NCI-H1092 (cell line): Measurements from ENCODE around the gene YIF1A.
"Not testable (repeated sequence)": the region's sequence is repeated elsewhere in the genome, so short reads cannot be mapped to it uniquely, and the experiment has no call there.

Experiments used
- DNase-seq: peaks from one replicate; lab custom pipeline; 2025; lab: John Stamatoyannopoulos, UW

Gene YIF1A

DNA sequence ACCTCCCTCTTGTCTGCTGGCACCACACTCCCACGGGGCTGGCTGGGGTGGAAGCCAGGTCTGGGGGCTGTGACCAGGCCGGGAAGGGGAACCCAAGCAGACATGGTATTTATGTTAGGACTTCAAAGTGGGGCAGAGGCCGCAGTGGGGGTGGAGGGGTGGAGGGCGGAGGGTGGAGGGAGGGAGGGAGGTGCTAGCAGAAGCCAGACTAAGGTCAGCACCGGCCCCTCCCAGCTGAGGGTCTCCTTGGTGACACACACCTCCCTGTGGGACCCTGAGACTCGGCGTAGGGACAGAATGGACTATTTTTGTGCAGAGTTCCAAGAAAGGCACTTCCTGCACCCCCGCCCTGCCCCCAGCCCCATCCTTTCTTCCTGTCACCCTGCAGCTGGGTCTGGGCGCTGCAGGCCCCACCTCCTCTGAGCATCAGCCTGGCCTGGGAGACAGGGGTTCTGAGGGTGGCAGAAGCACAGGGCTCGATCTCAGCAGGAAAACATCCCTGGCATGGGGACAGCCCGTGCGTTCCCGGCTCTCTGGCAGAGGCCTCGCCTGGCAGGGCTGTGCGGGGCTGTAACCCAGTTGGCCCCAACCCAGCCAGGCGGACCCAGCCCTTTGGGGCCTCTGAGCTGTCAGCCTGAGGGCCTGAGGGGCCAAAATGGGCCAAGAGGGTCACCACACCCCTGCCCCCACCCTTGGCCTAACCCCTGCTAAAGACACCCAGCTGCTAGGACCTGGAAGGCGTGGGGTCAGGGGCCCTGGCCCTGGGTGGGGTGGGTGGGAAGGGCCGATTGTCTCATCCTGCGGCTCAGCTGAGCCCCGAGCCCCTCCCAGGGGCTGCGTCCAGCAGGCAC lies 37.5 kb upstream of the YIF1A start:
- no peak for DNase-seq

DNA sequence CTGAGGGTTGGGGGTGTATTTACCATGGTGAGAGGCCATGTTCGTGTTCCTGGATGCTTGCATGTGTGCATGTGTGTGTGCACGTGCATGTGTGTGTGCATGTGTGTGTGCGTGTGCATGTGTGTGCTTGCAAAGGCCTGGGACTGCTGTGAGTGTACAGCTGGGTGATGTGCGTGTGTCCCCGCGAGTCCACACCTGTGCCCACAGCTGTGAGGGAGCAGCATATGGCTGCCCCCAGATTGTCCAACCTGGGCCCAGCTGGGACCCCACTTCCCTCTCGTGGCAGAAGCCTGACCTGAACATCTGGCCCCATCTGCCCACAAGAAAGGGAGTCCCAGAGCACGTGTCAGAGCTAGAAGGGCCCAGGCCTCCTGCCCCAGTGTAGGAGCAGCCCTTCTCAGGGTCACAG lies 36.3 kb upstream of the YIF1A start:
- no peak for DNase-seq

DNA sequence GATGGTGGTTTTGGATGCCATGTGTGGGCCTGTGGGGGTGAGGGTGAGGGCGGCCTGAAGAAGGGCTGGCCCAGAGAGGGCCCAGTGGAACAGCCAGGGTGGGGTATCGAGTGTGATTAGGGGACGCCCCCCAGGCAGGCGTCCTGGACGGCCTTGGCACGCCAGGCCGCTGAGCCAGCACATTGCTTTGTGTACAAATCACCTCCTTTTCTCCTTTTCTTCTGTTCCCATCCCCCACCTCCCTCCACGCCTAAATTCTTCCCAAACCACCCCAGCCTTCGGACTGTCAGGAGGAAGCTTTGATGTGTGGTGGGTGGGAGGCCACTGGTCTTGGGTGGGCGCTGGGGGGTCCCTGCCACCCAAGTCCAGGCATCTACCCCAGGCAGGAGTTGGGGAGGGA lies 35.7 kb upstream of the YIF1A start:
- no peak for DNase-seq

DNA sequence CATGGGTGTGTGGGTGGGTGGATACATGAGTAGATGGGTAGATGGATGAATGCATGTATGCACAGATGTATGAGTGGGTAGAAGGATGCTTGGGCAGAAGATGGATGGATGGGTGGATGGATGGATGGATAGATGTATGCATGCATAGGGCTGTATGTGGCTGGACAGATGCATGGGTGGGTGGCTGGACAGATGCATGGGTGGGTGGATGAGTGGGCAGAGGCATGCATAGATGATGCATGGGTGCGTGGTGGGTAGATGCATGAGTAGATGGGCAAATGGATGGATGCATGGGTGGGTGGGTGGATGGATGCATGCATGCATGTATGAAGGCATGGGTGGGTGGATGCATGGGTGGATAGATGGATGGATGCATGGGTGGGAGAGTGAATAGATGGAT lies 34.7 kb upstream of the YIF1A start:
- DNase-seq, result no peak

DNA sequence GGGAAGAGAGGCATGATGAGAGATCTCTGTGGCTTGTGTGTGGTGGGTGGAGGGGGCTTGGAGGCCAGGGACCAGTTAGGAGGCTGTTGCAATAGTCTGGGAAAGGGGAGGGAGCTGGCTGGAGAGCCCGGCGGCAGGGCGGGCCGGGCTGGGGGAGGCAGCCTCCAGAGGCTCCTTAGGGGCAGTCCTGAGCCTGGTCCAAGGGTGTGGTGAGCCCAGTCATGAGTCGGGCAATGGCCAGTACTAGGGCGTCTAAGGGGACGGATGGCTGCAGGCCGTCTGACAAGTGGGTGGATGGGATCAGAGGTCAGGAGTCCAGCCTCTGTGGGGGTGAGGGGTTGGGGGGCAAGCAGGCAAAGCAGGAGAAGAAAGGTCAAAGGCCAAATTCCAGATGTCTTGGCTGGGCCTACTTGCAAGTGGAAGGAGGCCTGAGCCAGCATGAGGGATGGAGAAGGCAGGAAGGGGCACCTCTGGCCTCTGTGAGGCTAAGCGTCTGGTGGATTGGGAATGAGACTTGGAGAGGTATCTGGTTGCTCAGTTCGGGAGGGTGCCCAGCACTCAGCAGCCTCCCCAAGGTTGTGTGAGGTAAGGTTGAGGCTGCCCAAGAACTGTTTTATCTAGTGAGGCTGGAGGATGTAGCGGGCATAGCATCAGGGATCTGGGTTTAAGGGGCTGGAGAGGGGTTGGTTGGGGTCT lies 33.9 kb upstream of the YIF1A start:
- no peak for DNase-seq

DNA sequence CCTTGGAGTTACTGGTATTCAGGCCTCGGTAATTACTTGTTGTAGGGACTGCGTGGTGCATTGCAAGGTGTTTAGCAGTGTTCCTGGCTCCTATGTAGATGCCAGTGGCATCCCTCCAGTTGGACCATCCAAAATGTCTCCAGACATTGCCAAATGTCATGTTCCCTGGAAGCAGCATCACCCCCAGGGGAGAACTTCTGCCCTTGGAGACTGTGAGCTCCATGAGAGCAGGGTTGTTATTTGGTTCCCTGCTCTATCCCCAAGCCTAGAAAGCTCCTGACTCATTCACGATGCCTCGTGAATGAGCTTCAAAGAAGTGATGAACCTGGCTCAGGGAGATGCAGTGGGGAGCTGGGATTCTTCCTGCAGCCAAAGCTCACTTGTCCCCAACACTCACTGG lies 32.7 kb upstream of the YIF1A start:
- DNase-seq, result no peak

GRCh38 chr11:66320748-66321147 lies 31.8 kb upstream of the YIF1A start:
- not testable (repeated sequence) for DNase-seq

- not testable (repeated sequence) for DNase-seq
These were observed 31.3 kb upstream of the YIF1A start for GRCh38 chr11:66320289-66320688.

DNA sequence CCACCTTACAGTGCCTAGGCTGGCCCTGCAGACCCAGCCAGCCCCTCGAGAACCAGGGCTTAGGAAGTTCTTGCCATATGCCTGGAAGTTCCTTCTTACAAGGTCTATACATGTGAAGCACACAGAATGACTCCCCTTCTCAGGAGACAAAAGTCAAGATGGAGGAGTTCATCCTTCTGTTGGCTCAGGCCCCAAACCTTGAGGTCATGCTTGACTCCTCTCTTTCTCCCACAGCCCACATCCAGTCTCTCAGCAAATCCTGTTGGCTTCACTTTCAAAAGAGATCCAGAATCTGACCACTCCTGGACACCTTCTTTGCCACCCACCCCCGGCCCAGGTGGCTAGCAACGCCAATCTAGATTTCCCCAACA lies 29.6 kb upstream of the YIF1A start:
- DNase-seq, result no peak

DNA sequence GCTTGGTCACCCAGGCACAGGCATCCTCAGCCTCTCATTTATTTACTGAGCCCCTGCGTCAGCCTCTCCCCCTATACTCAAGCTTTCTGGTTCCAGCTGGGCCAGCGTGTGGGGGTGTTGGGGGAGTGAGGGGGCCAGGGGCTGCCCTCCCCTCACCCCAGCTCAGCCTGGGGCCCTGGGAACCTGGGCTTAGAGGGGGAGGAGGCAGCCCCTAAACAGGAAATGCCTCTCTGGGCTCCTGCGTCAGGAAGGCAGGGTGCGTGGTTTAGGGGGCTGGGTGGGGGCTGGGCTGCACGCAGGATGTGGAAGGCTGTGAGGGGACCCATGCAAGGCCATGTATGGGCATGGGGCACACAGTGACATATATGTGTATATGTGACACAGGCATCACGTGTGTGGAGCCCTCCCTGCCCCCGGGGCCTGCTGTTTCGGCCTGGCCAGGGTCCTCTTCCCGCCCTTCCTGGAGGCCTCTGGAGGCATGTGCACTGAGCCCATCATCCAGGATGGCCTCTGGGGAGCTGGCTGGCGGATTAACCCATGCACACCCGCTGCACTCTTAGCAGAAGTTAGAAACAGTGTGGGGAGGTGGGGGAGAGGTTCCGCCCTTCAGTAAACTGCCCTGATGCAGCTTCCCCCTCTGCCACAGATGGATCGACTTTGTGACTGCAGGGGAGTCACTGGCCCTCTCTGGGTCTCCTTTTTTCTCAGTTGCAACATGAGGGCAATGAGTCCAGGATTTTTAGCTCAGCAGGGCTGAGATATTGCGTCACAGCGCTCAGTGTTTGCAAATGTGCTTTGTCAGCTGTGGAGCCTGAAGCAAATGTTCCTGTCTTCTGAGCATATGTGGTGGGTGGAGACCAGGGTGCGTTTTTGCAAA lies 29.0 kb upstream of the YIF1A start:
- no peak for DNase-seq

DNA sequence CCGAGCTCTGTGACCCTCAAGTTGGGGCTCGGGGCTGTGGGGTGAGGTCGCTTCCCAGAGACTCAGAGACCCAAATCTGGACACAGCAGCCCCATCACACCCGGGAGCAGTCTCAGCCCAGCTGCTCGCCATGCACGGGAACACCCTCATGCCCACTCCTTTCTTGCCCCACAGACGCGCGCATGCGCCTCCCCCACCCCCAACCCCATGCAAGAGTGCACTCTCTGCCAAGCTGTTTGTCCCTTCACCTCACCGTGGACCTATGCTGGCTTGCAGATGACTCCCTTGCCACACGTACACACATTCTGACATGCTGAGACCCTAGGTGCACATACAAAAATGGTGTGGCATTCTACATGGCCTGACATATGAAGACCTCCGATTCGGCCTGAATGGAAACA lies 28.4 kb upstream of the YIF1A start:
- DNase-seq, result no peak

- DNase-seq, result no peak
These were observed 27.9 kb upstream of the YIF1A start, which contains the start of gene CD248 for GRCh38 chr11:66316849-66317251. TSS of gene CD248 (minus strand) at chr11:66317044. CDS start at chr11:66317027, 17 bp downstream.

- DNase-seq, result no peak
These were observed 27.2 kb upstream of the YIF1A start for GRCh38 chr11:66315921-66316811.

DNA sequence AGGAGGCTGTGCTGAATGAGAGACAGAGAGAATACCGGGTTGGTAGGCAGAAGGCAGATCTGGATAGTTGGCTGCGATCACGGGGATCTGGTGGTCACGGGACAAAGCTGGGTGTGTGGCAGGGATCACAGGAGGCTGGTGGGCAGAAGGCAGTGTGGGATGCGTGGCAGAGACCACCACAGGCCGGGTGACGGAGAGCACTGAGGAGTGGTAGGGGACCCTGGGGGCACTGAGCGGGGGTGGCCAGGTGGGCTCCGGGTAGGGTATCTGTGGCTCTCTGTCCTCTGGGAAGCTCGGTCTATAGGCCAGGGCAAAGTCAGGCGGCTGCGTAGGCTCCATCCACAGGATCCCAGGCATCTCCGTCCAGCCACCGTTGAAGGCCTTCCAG lies 26.5 kb upstream of the YIF1A start:
- DNase-seq, result no peak

DNA sequence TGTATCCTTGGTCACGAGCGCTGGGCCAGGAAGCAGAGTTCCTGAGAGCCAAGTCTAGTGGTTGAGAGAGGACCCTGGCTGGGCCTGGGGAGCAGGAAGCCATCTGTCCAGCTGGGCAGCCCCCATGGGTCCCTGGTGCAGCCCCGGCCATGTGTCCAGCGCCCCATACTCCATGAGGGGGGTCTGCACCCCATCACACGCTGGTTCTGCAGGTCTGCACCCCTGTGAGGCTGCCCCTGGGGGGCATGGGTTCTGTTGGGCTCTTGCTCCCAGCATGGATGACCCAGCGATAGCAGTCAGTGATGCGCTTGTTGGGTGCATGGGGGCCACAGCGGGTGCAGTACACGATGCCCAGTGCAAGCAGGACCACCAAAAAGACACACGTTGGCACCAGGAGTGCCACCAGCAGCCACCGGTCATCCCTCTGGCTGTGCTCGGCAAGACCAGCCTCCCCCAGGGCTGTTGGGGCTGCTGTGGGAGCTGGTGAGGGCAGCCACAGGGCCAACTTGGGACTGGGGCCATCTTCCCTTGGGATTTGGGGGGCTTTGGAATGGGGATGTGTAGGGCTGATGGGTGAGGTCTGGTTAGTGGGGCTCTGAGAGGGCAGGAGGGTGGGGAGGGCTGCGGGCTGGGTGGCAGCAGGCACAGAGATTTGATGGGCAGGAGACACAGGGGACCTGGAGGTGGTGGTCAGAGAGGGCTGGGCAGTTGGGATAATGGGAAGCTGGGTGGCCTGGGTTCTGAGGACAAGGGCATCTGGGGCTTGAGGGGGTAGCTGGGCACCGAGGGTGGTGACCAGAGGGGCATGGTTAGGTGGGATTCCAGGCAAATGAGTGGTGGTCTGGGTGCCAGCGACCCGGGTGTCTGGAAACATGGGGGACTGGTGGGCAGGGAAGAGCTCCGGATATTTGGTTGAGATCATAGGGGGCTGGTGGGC lies 25.9 kb upstream of the YIF1A start:
- no peak for DNase-seq

DNA sequence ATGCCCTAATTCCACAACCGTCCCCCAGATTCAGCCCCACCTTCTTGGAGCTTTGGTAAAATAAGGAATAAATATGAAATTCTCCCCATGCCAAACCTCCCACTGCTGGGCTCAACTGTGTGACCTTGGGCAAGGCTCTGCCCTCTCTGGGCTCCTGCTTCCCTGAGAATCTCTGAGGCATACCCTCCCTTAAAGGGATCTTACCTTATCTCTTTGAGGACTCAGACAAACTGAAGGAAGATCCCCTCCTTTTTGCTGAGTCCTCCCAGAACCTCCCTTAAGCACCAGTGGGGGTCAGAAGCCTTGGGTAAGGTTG lies 25.2 kb upstream of the YIF1A start:
- no peak for DNase-seq

DNA sequence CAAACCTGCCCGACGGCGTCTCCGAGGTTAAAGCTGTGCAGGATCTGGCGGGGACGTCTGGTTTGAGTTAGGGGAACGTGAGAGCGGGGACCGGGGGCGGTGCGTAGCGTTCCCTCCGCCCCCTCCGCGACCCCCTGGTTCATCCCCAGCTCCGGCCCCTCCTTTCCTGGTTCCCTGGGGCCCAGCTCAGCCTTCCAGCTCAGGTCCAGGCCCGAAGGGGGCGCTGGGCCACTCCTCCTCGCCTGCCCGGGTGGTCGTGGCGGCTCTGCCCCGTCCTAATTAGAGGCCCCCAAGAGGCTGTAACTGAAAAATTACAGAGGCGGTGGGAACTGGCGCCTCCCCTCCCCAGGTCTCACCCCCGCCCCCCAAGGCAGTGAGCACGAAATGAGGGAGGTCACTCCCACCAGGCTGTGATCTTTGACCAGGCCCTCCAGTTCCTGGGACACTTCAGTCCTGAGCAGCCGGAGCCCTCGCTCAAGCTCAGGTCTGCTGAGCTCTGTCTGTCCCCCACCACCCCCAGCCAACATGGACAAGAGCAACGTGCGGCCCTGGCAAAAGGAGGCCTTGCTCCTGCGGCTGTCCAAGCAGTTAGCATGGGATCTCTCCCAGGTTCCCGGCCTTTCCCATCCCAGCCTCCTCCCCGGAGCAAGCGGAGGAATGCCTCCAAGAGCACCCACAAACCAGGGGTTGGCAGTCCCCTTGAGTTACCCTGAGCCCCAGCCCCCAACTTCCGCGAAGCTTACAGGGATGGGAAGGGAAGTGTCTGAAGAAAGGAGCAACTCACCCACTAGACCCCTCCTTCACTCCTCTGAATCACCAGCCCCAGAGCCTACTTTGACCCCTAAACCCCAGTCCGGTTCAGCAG lies 24.6 kb upstream of the YIF1A start:
- no peak for DNase-seq

DNA sequence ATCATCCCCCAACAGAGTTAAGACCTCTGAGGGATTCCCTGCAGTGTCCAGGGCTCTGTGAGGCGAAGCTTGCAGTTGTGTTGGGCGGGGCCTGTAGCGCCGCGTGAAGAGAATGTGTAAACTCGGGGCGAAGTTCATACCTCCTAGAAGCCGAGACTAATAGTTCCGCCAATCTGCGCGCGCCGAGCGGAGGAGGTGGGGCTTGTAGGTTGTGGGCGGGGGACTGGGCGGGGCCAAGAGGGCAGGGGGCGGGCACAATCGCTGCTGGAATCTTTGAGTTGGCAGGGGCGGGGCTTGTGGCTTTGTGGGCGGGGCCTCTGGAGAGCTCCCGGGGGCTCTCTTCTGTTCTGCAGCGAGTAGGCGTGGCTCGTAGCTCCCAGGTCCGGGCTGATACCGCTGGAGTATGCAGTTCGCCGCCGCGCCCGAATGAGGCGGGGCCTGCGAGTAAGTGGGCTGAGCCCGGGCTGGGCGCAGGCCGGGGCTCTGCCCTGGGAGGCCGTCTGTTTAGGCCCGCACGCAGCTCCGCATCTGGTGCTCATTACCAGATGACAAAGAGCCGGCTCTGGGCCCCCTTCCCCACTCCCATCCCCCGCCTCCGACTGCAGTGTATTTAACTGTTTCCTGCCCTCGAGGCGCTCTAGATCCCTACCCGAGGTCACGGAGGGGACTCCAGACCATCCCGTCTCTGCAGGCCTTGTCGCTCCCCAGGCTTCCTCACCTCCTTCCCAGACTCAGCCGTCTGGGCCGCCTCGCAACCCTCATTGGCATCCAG lies 23.8 kb upstream of the YIF1A start:
- peak; percentile 90 for DNase-seq
